ENCODE data around the gene SLC10A7. TPM values are rescaled to one million over a fixed set of nuclear protein-coding genes. Genes with fewer than 3 reads are reported as not detected.

The SLC10A7 gene
- total and polyA plus RNA-seq, 2 of the 13 experiments (the other 11 are each of a cell fraction or from before 2014, with no cell fraction given), result 18.5 to 18.8 TPM

- TF ChIP-seq GPN1 (CRISPR knock-in tag; IDR thresholded peaks at IDR 0.05; ENCODE audit: borderline replicate concordance) (no peak), HNF4A (CRISPR knock-in tag; IDR thresholded peaks at IDR 0.05) (no peak), BHLHE40 (IDR thresholded peaks at IDR 0.05; ENCODE audit: low read length) (no peak), ZMAT3 (CRISPR knock-in tag; conservative IDR thresholded peaks at IDR 0.05) (no peak), SP1 (IDR thresholded peaks at IDR 0.05) (no peak), SP1 (CRISPR knock-in tag; IDR thresholded peaks at IDR 0.05) (no peak), LBX2 (CRISPR knock-in tag; IDR thresholded peaks at IDR 0.05; ENCODE audit: borderline replicate concordance) (0 out of 2 replicates have a peak, but pooled peaks have one; percentile 8), ZBTB39 (CRISPR knock-in tag; IDR thresholded peaks at IDR 0.05) (no peak), ZHX2 (IDR thresholded peaks at IDR 0.05; ENCODE audit: low read depth) (no peak), ZHX2 (CRISPR knock-in tag; IDR thresholded peaks at IDR 0.05; ENCODE audit: borderline replicate concordance) (no peak), CREB3 (CRISPR knock-in tag; IDR thresholded peaks at IDR 0.05) (no peak), ZSCAN25 (CRISPR knock-in tag; IDR thresholded peaks at IDR 0.05) (no peak), ZFP1 (CRISPR knock-in tag; IDR thresholded peaks at IDR 0.05) (no peak), DR1 (CRISPR knock-in tag; IDR thresholded peaks at IDR 0.05) (no peak), ZNF121 (CRISPR knock-in tag; IDR thresholded peaks at IDR 0.05) (no peak), AGO2 (optimal IDR thresholded peaks at IDR 0.05; ENCODE audit: low read depth, low read length) (no peak), SIN3A (IDR thresholded peaks at IDR 0.05; ENCODE audit: borderline replicate concordance, low read depth, low read length) (no peak), ADNP (CRISPR knock-in tag; IDR thresholded peaks at IDR 0.05) (no peak), ETV5 (CRISPR knock-in tag; IDR thresholded peaks at IDR 0.05; ENCODE audit: borderline replicate concordance) (no peak), ZNF605 (CRISPR knock-in tag; IDR thresholded peaks at IDR 0.05) (no peak), KAT7 (CRISPR knock-in tag; IDR thresholded peaks at IDR 0.05; ENCODE audit: borderline replicate concordance) (peak; percentile 61; the same call in 1 of the 2 replicates), POLR2G (IDR thresholded peaks at IDR 0.05; ENCODE audit: low read depth, low read length) (0 out of 2 replicates have a peak, but pooled peaks have one; percentile 11), MTA3 (CRISPR knock-in tag; IDR thresholded peaks at IDR 0.05) (no peak), ZNF530 (CRISPR knock-in tag; IDR thresholded peaks at IDR 0.05; ENCODE audit: low read depth) (no peak)
These were observed 722 bp downstream of the SLC10A7 start (continued) for GRCh38 chr4:146520896-146521540.

All from HepG2 (cell line).